ENCODE measurements around the gene OTOP3.

GRCh38 chr17:74916851-74917199 lies 18.9 kb upstream of the OTOP3 start:
- TF ChIP-seq POU2F2 (IDR thresholded peaks at IDR 0.05; ENCODE audit: low read depth, low read length): no peak
- no peak for TF ChIP-seq POLR2A (IDR thresholded peaks at IDR 0.05; ENCODE audit: low read depth, low read length)
- TF ChIP-seq TAF1 (IDR thresholded peaks at IDR 0.05; ENCODE audit: low read depth, low read length): no peak
- no peak for TF ChIP-seq SPI1 (IDR thresholded peaks at IDR 0.05; ENCODE audit: low read depth, low read length)
- TF ChIP-seq POLR2AphosphoS5 (IDR thresholded peaks at IDR 0.05; ENCODE audit: low read depth, low read length): no peak
- no peak for TF ChIP-seq PAX5 (IDR thresholded peaks at IDR 0.05; ENCODE audit: insufficient read depth, low read length, severe bottlenecking)
